DLD1 (cell line): Measurements from ENCODE around the gene COG3.

ENCODE experiments used
- in situ Hi-C: cut with HindIII; loops from 2 replicates; pipeline ENCODE4 v1.10.0; 2017; ENCODE audit warnings: low sequenced_read_pairs

The COG3 gene

DNA sequence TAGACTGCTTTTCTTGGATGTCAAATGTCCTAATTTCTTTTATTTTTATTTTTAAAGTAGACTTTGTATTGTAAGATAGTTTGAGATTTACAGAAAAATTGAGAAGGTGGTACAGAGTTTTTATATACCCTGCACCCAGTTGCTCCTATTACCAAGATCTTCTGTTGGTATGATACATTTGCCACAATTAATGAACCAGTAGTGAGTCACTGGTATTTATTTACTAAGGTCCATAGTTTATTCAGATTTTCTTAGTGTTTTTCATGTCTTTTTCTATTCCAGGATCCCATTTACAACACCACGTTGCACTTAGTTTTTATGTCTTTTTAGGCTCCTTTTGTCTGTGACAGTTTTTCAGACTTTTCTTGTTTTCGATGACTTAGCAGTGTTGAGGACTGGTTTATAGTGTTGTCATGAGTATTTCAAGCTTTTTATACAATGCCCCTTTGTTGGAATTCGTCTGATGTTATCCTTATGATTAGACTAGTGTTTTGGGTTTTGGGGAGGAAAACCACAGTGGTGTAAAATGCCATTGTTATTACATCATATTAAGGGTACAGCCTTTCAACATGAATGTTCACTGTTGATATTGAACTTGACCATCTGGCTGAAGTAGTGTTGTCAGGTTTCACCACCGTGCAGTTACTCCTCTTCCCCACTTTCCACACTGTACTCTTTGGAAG, 35.9 kb downstream of the COG3 start:
- in situ Hi-C loops: no loop called here

DNA sequence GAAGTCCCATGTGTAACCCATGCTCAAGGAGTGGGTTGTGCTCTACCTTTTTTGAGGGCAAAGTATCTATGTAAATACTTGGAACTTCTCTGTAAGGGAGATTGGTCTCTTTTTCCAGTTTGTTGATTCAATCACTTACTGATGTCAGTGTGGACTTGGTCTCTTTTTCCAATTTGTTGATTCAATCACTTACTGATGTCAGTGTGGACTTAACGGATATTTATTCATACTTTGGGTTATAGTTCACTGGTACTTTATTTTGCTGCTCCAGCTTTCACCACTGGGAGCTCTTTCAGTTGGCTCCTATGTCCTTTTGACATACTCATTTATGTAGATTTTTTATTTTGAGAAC, 36.4 kb downstream of the COG3 start:
- in situ Hi-C loops: no loop called here

DNA sequence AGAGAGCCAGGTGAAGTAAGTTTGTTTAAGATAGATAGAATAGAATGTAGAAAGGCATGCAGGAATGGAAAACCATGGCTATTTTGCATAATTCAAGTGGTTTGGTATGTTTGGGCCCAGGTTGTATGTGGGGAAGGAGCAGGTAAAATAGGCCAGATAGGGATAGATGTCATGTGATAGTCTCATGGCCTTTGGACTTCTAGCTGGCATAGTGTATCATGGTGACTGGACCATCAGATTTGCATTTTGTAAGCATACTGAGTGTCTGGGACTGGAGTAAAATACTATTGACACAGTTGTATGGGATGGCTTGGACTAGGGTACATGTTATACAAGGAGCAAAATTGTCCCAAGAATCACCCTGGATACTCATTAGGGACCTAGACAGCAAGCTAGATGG, 38.9 kb downstream of the COG3 start:
- in situ Hi-C loops: no loop called here

DNA sequence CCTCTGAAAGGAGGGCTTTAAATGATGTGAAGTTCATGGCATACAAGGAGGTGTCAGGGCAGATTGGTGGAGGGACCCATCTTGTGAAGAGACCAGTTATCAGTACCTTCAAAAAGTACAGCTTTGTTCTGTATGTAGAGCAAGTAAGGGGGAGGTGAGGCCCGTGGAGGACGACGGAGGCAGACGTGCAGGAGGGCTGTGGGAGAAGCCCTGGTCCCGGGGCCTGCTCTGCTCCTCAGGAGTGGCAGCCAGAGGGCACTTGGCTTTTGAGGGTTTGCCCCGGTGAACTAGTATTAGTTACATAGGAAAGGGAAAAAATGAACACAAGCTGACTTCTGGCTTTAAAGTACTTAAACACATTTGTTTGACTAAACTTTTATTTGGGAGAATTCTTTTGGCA, 42.1 kb downstream of the COG3 start:
- in situ Hi-C loops: no loop called here

DNA sequence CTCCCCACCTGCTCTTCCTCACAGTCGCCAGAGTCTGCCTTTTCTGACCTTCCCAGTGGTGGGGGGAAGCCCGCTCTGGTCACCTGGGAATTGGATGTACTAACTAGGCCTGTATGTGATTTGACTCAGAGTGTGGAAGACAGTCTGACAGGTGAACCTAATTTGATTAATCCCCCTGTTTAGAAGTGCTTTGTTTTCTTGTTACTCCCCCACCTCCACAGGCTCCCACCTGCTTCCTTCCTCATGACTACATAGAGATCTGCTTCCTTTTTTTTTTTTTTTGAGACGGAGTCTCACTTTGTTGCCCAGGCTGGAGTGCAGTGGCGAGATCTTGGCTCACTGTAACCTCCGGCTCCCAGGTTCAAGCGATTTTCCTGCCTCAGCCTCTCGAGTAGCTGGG, 44.0 kb downstream of the COG3 start:
- in situ Hi-C loops: no loop called here

DNA sequence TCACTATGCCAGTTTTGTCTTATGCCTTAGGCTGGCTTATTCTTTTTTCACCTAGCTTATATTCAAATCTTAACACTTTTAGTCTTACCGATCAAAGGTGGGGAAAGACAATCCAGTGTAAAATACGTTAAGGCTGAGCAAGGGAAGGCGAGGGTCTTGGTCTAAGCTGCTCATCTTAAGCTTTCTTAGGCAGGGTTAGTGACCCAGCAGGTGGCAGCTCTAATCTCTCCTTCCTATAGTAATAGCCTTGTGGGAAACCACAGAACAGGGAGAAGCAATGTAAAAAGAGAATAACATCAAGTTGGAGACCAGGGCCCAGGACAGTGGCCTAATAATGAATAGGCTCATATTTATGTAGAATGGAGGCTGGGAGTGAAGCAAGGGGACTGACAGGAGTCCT, 45.9 kb downstream of the COG3 start:
- in situ Hi-C loops: no loop called here

DNA sequence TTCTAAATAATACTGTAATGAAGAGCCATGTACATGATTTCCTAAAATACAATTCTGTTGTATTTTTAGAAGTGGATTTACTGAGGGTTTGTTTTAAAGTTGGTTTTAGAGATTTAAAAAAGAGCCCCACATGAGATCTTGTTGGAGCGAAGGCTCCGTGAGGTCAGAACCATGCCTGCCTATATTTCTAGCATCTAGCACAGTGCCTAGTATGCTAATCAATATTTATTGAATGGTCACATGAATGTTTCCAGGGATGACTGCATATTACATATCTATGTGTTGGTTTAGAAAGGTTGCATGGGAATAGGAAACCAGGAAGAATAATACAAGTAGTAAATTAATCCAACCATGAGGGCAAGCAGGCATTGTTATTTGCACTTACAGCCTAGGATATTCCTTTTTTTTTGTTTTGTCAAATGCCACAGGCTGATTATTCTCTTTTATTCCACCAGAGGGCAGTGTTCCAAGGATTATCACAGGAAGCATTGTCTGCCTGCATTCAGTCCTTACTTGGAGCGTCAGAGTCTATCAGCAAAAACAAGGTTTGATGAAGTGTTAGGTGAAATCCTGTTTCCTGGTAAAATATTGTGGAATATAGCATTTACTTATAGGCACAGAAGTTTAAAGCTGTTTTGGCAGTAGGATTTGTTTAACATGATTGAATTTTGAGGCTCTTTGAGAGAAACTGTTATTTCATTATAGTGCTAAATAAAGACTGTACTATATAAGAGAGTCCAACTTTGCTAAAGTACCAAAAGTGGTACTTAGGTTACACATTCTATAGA, 46.8 kb downstream of the COG3 start:
- in situ Hi-C loops: no loop called here

DNA sequence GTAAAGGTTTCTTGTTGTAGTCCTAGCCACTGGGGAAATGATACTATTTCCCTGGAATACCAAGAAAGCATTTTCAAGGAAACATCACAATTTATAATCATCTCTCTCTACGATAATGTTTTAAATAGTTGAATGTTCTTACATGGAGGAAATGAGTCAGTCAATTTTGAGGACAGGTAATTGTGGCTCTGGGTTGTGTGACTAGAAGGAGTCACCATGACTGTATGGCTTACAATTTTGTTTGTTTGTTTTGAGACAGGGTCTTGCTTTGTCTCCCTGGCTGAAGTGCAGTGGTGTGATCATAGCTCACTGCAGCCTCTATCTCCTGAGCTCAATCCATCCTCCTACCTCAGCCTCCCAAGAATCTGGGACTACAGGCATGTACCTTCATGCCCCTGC, 47.4 kb downstream of the COG3 start:
- in situ Hi-C loops: no loop called here

DNA sequence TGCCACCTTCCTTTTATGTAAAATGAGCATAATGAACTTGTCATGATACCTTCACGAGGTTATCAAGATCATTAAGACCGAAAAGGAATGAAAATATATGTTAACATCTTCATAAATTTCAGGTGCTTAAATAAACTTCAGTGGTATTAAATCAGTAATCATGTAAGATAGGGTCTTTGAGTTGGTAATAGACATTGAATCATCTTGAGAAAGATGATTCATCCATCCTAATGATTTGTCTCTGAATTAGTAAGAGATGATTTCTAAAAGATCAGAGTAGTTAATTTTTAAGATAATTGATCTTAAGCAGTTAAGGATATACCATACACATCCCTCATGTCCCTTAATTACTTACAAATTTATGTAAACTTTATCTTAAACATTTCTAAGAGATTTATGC, 52.0 kb downstream of the COG3 start:
- in situ Hi-C loops: no loop called here

DNA sequence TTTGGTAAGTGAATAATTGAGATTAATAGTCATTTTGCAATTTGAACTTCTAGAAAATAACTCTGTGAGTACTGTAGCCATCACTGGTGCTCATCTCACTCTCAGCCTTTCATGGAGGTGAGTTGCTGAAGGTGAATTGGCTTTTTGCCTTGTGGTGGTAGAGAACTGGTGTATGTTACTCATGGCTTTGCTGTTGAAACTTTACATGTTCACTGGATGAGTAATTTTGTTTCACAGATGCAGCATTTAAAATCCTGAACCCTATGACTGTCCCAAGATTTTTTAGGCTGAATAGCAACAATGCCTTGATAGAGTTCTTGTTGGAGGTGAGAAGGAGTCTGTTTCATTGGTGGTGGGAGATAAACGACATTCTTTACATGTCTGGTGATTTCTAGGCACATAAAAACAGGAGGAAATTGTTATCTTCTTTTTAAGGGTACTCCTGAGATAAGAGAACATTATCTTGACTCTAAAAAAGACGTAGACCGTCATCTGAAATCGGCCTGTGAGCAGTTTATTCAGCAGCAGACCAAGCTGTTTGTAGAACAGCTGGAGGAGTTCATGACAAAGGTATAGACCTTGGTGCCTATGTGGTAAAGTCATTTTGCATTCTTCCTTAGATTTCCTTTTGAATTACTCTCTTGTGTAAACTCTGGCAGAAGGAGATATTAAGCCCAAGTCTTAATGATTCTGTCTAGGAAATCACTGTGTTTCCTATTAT, 53.9 kb downstream of the COG3 start:
- in situ Hi-C loops: no loop called here

DNA sequence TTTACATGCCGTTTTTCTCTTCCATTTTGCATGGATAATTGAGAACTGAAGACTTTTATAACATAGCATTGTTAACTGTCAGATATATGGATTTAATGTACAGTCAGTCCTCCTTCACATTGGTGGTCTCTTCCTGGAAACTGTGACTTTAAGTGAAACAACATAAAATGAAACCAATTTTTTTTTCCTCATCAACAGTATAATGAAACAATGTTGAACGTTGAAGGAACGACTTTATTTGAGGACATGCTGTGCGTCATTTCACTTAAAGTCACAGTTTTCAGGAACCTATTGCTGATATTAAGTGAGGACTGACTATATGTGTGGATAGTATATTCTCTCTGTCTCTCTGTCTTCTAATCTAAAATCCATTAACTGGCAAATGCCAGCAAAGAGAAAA, 54.8 kb downstream of the COG3 start:
- in situ Hi-C loops: no loop called here

DNA sequence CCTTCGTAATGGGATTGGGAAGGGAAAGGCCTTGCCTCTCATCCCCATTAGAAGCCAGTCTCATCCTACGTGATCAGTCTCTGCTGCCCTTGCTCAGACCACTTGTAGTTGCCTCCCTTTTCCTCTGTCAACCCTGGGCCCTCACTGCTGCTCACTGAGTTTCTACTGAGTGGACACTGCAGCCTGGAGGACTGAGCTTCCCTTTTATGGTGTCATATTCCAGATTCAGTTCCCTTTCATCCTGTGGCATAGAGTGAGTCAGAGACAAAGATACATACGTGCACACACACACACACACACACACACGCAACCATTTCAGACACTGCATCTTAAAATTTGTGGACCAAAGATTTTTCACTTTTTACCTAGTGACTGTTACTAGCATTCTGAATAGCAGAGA, 56.6 kb downstream of the COG3 start:
- in situ Hi-C loops: no loop called here

DNA sequence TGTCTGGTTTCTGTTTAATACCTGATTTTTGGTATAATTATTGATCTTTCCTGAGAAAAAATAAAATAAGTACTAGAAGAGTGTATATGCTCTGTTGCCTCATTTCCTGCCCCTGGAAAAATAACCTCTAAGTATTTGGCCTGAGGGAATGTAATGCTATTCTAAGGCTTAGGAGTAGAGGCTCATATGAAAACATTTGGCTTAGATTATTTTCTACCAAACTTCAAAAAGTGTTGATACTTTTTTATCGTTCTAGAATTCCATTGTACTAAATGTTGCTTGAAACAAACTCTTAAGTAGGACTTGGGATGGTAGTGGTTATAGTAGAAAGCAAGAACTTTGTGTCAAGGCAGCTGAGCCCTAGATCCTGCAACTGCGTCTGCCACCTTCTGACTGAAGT, 57.8 kb downstream of the COG3 start:
- in situ Hi-C loops: no loop called here

DNA sequence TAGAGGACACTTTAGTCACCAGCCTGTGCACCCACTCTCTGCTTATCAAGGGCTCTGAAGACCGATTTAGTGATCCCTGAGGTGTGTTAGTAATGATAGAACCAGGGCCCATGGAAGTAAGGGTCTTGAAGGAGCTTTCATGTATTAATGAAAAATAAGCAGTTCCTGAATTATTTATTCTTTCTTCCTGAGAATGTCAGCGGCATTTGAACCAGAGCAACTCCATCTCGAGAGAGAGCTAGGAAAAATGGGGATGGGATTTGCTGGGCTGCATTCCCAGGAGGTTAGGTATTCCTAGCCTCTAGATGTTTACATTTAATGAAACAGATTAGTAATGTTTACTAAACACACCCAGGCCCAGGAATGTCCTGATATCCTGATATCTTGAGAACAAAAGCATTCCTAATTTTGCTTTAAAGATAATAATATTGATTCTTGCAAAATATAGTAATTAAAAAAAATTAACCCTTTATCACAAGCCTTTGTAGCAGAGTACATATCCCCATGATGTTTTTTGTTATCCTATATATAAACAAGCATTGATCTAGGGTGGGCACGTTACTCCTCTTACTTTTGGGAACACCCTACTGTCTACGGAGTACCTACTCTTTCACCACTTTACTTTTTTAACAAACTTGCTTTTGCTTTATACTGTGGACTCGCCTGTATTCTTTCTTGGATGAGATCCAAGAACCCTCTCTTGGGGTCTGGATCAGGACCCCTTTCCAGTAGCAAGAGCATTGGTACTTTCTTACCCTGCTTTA, 63.1 kb downstream of the COG3 start:
- in situ Hi-C loops: no loop called here

DNA sequence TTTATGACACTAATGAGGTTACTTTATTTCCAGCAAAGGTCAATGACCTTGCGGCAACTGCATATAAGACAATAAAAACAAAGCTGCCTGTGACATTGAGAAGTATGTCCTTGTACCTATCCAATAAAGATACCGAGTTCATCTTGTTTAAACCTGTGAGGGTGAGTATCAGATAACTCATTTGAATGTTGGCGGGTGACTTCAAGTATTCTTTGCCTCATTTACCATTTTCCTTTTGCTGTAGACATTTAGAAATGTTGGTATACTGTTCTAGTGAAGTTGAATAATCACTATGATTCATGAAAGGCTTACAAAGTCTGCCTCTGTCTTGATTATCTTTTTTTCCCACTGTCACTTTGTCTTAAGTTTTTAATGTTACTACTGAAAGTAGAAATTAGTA, 65.0 kb downstream of the COG3 start:
- in situ Hi-C loops: no loop called here

DNA sequence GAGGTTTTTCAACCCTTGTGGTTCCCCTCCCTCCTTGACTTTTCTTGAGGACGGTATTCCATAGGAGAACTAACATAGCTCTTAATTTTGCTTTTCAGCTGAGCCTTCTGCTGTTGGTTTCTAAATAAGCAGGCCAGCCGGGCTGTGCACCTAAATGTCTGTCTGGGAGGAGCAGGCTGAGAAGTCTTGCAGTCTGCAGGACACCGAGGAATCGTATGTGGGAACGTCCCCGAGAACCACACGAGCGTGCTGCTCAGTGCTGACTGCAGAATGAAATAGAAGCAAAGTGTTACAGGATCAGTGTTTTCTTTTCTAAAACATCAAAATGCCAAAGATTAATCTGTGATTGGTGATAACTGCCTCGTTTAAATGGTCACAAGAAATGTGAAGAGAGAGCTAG, 69.9 kb downstream of the COG3 start:
- in situ Hi-C loops: no loop called here

DNA sequence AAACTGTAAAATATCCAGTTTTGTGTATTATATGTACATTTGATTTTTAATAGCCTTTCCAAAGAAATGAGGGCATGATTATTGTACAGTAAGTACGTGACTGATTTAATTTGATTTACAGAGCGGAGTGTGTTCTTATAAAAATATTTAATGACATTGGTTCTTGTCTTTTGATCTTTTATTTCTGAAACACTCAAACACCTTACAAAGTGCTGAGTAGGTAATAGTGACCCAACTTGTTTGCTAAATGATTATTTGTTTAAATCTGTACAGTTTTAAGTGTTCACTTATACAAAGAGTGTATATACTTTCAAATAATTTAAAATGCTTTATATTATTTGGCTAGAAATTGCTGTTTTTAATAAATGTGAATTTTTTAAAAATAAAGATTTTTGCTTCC, 71.5 kb downstream of the COG3 start:
- in situ Hi-C loops: no loop called here

DNA sequence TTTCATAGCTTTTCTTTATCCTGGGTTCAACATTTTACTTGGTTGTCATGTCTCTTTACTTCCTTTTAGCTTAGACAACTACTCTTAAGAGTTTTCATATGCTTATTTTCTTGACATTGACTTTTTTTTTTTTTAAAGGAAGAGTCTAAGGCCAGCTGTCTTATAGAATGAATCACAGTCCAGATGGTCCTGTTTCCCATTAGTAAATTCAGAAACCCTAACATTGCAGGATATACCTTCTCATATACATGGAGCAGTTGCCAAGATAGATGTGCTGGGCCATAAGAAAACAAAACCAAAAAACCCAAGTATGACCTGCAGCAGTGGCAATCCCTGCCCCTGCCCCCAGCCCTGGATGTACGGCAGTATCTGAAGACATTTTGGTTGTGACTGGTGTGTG, 72.8 kb downstream of the COG3 start:
- in situ Hi-C loops: no loop called here

DNA sequence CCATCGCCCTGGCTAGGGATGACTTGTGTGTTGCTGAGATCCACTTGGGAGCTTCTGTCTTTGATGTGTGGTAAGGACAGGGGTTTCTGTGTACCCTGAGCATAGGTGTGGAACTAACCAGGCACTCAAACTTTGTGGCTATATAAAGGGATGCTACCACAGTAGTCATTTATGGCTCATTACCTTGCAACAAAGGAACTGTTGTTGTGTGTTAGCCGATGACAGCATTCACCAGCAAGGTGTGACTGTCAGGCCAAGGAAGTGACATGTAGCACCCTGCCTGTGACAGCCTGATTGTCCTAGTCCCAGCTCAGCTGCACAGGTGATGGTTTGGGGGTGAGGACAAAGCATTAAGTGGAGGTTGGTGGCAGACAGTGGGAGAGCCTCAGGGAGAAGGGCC, 73.6 kb downstream of the COG3 start:
- in situ Hi-C loops: no loop called here

DNA sequence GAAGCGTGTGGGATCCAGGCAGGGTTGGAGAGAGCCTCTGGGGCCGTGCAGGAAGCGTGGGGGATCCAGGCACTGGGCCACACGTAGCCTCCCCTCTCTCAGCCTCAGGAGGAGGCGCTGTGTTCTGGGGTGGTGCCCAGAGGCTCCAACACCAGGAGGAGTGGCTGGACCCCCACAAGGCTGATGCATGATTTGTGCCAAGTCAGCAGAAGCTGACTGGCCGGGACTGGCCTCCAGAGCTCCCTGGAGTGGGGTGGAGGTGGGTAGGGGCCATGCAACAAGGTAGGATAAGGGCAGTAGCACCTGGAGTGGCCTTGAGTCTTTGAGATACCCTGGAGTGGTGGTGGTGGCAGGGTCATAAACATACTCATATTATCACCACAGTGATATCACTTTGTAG, 75.5 kb downstream of the COG3 start:
- in situ Hi-C loops: no loop called here

DNA sequence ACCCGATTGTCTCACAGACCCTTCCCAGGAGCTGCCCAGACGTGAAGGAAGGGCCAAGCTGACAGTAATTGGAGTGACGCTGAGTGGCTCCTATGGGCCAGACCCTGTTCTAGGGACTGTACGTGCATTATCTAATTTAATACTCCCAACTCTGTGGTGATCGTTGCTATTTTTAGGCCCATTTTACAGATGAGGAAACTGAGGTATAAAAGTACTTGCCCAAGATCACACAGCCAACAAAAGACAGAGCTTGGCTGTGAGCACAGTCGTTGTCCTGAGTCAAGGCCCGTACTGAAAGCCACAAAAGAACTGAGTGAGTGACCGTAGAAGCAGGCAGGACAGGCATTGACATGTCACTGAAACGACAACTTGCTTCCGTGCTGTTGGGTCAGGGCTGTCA, 76.1 kb downstream of the COG3 start:
- in situ Hi-C loops: no loop called here

DNA sequence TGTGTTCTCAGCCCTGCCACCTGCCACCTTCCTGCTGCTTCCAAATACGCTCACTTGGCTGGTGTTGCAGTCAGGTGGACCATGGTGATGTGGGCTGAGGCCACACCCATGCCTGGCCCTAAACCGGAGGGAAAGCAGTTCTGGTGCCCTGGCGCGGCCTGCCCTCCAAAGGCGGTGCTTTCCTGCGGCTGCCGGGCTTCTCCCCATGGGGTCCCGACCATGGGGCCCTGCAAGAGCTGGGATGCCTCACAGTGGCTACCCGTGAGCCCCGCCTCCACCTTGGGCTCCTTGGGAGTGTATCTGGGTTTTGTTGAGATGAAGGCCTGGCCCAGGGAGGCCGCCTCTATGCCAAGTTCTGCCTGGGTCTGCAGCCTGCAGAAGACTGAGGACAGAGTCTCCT, 77.1 kb downstream of the COG3 start:
- in situ Hi-C loops: no loop called here
